Heart left ventricle (tissue), 16 donors: ENCODE data around the gene PATJ. TPM values are rescaled to one million over a fixed set of nuclear protein-coding genes. Genes with fewer than 3 reads are reported as not detected.
A peak's percentile ranks its signal among the peaks of the same experiment; 100 is the strongest.

ENCODE experiments used
- ATAC-seq, 4 donors: fragments of 200-7000 bp; cut with Tn5 transposase; one replicate each; pipeline ENCODE4 v1.9.1; 2020 to 2022; ENCODE audit warnings: moderate library complexity in 4 of 4, mild to moderate bottlenecking in 3 of 4, moderate number of reproducible peaks in 1 of 4
- DNase-seq, 5 donors: peaks; one replicate each; pipeline ENCODE4 v3.0.0-alpha.2; 2020
- H3K27ac ChIP-seq, 12 donors: fragments of 200-600 bp; sonication (generic) in 4 of 12; one replicate each; pipeline versions ENCODE4 v1.5.0 to v1.8.0; 2016 to 2022; ENCODE audit warnings: mild to moderate bottlenecking in 2 of 12
- H3K27me3 ChIP-seq, 9 donors: fragments of 200-600 bp; sonication (generic) in 2 of 9; one replicate each; pipeline versions ENCODE4 v1.5.1 to v1.8.0; 2016 to 2022; ENCODE audit warnings: mild to moderate bottlenecking in 3 of 9
- H3K36me3 ChIP-seq, 9 donors: fragments of 200-600 bp; sonication (generic) in 2 of 9; one replicate each; pipeline versions ENCODE4 v1.5.0 to v1.8.0; 2018 to 2022; ENCODE audit warnings: mild to moderate bottlenecking in 2 of 9
- H3K4me1 ChIP-seq, 12 donors: fragments of 200-600 bp; sonication (generic) in 4 of 12; one replicate each; pipeline versions ENCODE4 v1.5.0 to v1.8.0; 2016 to 2022; ENCODE audit warnings: mild to moderate bottlenecking in 3 of 12
- H3K4me3 ChIP-seq, 12 donors: fragments of 200-600 bp; sonication (generic) in 4 of 12; one replicate each; pipeline versions ENCODE4 v1.5.0 to v1.8.0; 2017 to 2022; ENCODE audit warnings: mild to moderate bottlenecking in 9 of 12, moderate library complexity in 4 of 12
- H3K9me3 ChIP-seq, 12 donors: fragments of 200-600 bp; sonication (generic) in 4 of 12; one replicate each; pipeline versions ENCODE4 v1.5.0 to v1.8.0; 2016 to 2022; ENCODE audit warnings: mild to moderate bottlenecking in 1 of 12
- POLR2A ChIP-seq, 2 donors: fragments of 450-650 bp; IDR thresholded peaks; one replicate each; pipeline ENCODE4 v1.6.1; 2017; ENCODE audit warnings: antibody characterized with exemption in 2 of 2, mild to moderate bottlenecking in 2 of 2, moderate library complexity in 2 of 2
- WGBS, 4 donors: extraction: QIAGEN DNeasy Blood & Tissue Kit in 2 of 4; methylation state at CpG; one replicate each; pipeline versions ENCODE4 v1.1.5 to v1.1.7; 2013 to 2018; 5-methylcytosine and 5-hydroxymethylcytosine counted together
- intact Hi-C, 10 donors: fragments of 100-400 bp; cut with DNase I; formaldehyde crosslinking; loops; one replicate each; pipeline versions ENCODE4 v1.11.1 to v1.14.2; 2022
- long read RNA-seq, 3 donors: library from polyadenylated mRNA; unstranded; transcript quantifications; one replicate each; pipeline ENCODE4 v2.0.0, GENCODE V29; 2020 to 2021
- polyA plus RNA-seq, 2 donors: library from polyadenylated mRNA; stranded (reverse); fragments of 200-250 nt; gene quantifications; one replicate each; pipeline ENCODE4 v1.2.3, GENCODE V29; 2013
- total RNA-seq, 9 donors: library from RNA; depleted of rRNA in 2 of 9; stranded (reverse); fragments of >200 nt in 2 of 9; fragmentation: NEBNext Ultra II Directional in 3 of 9; extraction: Animal tissue kit (Norgen Biotek cat#: 25700) in 3 of 9; gene quantifications; one replicate each; pipeline versions ENCODE4 v1.1.0 to v1.2.4, GENCODE V29; 2016 to 2023
- TF ChIP-seq, protein P1 (sequence below), 12 donors: fragments of 200-600 bp; sonication (generic) in 4 of 12; IDR thresholded peaks; one replicate each; pipeline versions ENCODE4 v1.5.0 to v1.8.0; 2018 to 2022; ENCODE audit warnings: antibody characterized with exemption in 12 of 12, mild to moderate bottlenecking in 5 of 12
- donor health status: ischemic (EF 13 %, LVEDD 7.1; RV severe dilation, severe dysfunction).
- donor health status: healthy with polysubstance abuse.
- donor health status: DM: no; HTN: yes; CAD: no.
- donor health status: DM: no; HTN: no; CAD: no.
- donor health status: ischemic (EF 25% LVEDD 6.9; RV normal size, moderate dysfunction).
- donor health status: ischemic (EF 25% LVEDD 5.7; RV mildly dilated, moderate dysfunction).
- donor health status: healthy.
- donor health status: DM: yes; HTN: yes; CAD: no.
- donor health status: ischemic (EF 35%, LVEDD 5.7; RV mildly dilated, moderate dysfunction).
- donor health status: nonischemic (EF 11% LVEDD 7.7; RV severe dilation, severe dysfunction).
- donor health status: DM: yes; HTN: yes; CAD: no.
- donor health status: PGD.
- donor health status: ischemic (EF 29% LVEDD 5.4; RV normal size, mild dysfunction).
- donor health status: nonischemic (EF 23%, LVEDD 6.1; RV moderate dilation, normal function).

PATJ gene, protein sequence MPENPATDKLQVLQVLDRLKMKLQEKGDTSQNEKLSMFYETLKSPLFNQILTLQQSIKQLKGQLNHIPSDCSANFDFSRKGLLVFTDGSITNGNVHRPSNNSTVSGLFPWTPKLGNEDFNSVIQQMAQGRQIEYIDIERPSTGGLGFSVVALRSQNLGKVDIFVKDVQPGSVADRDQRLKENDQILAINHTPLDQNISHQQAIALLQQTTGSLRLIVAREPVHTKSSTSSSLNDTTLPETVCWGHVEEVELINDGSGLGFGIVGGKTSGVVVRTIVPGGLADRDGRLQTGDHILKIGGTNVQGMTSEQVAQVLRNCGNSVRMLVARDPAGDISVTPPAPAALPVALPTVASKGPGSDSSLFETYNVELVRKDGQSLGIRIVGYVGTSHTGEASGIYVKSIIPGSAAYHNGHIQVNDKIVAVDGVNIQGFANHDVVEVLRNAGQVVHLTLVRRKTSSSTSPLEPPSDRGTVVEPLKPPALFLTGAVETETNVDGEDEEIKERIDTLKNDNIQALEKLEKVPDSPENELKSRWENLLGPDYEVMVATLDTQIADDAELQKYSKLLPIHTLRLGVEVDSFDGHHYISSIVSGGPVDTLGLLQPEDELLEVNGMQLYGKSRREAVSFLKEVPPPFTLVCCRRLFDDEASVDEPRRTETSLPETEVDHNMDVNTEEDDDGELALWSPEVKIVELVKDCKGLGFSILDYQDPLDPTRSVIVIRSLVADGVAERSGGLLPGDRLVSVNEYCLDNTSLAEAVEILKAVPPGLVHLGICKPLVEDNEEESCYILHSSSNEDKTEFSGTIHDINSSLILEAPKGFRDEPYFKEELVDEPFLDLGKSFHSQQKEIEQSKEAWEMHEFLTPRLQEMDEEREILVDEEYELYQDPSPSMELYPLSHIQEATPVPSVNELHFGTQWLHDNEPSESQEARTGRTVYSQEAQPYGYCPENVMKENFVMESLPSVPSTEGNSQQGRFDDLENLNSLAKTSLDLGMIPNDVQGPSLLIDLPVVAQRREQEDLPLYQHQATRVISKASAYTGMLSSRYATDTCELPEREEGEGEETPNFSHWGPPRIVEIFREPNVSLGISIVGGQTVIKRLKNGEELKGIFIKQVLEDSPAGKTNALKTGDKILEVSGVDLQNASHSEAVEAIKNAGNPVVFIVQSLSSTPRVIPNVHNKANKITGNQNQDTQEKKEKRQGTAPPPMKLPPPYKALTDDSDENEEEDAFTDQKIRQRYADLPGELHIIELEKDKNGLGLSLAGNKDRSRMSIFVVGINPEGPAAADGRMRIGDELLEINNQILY (N-terminal part only)
- total RNA-seq (100 to 1,000 TPM in 6 of 9 donors, 10 to 100 TPM in 3; 71.1 to 190 (median 114) TPM), polyA plus RNA-seq (10 to 100 TPM in 1 of 2 donors, 1 to 10 TPM in 1; 6.6 to 57.1 TPM)
- long read RNA-seq, donor 1, partial matches to known transcripts, result 24 of 53 reads
- long read RNA-seq, donor 1, other reads (novel, unspliced or antisense), result 27 of 53 reads
- long read RNA-seq, donor 2, transcript PATJ-201 (12 exons, 1,585 nt), result major isoform, 5 of 172 reads
- long read RNA-seq, donor 2, partial matches to known transcripts, result 90 of 172 reads
- long read RNA-seq, donor 2, other reads (novel, unspliced or antisense), result 77 of 172 reads
- long read RNA-seq, donor 3, partial matches to known transcripts, result 23 of 37 reads
- long read RNA-seq, donor 3, other reads (novel, unspliced or antisense), result 14 of 37 reads

DNA sequence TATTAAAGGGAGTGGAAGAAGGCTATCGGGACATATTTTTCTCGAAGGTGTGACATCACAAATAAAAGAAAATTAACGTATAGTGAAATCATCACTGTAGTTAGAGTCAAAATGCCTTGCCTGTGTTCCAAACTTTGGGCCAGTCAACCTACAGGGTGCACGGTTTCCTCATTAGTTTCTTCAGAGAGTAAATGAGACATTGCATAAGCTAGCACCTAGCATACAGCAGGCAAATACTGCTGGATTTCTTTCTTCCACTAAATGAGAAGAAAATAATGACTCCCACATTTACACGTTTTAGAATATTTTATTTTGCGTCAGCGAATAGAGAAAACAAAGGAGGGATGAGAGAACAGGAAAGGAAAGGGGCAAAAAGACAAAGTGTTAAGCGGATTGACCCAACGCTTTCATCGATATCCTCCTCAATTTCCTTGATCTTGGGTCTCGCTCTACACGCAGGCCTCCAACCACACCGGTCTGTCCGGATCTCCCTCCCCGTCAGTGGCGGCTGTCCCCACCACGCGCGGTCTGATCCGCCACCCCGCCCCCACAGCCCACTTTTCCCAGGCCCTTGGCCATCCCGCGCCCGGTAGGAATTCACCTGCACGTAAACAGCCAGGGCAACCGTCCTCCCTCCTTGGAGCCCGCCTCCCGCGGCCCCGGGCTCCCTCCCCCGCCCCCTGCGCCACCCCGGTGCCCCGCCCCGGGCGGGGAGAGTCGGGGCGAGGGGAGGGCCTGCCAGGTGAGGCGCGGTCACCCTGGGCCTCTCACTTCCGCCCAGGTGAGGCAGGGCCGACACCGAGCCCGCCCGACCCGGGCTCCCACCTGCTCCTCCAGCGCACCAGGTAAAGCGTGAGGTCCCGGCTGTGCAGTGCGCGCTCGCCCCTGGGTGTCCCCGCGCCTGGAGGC lies at the start of gene PATJ:
PATJ (plus strand) TSS at position 770 of the 909 bp plus-strand sequence. CDS start 20,413 bp downstream, outside the sequence.
- Histone ChIP-seq H3K4me1 (peaks cover 0 to 26% (median 10%) of the 10 kb centered on the region in 12 donors), H3K4me3 (peak within 1 kb of the TSS; percentile 56 to 100 (median 96)), H3K36me3 (no peaks in the 10 kb centered on the region), H3K9me3 (no peaks in the 10 kb centered on the region), H3K27ac (peak within 1 kb of the TSS; percentile 89 to 99 (median 96)), H3K27me3 (no peaks in the 10 kb centered on the region)
- WGBS, 4 donors, result 6 to 12% (median 7%) methylated on average over 26 to 54 of the region's 54 CpGs
- TF ChIP-seq, protein P1, sequence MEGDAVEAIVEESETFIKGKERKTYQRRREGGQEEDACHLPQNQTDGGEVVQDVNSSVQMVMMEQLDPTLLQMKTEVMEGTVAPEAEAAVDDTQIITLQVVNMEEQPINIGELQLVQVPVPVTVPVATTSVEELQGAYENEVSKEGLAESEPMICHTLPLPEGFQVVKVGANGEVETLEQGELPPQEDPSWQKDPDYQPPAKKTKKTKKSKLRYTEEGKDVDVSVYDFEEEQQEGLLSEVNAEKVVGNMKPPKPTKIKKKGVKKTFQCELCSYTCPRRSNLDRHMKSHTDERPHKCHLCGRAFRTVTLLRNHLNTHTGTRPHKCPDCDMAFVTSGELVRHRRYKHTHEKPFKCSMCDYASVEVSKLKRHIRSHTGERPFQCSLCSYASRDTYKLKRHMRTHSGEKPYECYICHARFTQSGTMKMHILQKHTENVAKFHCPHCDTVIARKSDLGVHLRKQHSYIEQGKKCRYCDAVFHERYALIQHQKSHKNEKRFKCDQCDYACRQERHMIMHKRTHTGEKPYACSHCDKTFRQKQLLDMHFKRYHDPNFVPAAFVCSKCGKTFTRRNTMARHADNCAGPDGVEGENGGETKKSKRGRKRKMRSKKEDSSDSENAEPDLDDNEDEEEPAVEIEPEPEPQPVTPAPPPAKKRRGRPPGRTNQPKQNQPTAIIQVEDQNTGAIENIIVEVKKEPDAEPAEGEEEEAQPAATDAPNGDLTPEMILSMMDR (IDR thresholded peaks at IDR 0.05), result no peak
- no peak for TF ChIP-seq POLR2A (IDR thresholded peaks at IDR 0.05)
- ATAC-seq (peak; percentile 40 to 85 (median 78)), DNase-seq (peak; percentile 57 to 72 (median 64))
- intact Hi-C loops, result loop anchor here in 2 of 10 donors (2.0 to 10.0 kb wide), 2 partner anchors 17 to 687 kb away; partner anchors contain the start of gene TM2D1 (in 2 of the 2)

GRCh38 chr1:61699911-61700851 lies 42.1 kb upstream of the PATJ start:
- H3K4me1 ChIP-seq, result no peaks in the 10 kb centered on the region
- H3K4me3 ChIP-seq, result no peak overlapping the region
- H3K27ac ChIP-seq, result no peak overlapping the region
- 65 to 69% (median 66%) methylated on average over 3 of the region's 3 CpGs for WGBS, 4 donors
- peaks cover 0 to 99% (median 75%) of the 10 kb centered on the region in 9 donors for H3K36me3 ChIP-seq
- no peaks in the 10 kb centered on the region for H3K27me3 ChIP-seq
- no peak for TF ChIP-seq POLR2A (IDR thresholded peaks at IDR 0.05)
- TF ChIP-seq, protein P1 (IDR thresholded peaks at IDR 0.05), result no peak
- H3K9me3 ChIP-seq, result no peaks in the 10 kb centered on the region
- intact Hi-C loops, result no loop called here
- no peak for DNase-seq
- no peak for ATAC-seq
